H1 (cell line): ENCODE data around the gene MAP4K5. TPM values are rescaled to one million over a fixed set of nuclear protein-coding genes. Genes with fewer than 3 reads are reported as not detected.

ENCODE experiments used
- CTCF ChIA-PET: fragments of 300-600 bp; sonication (Branson Sonifier 250); formaldehyde crosslinking; loops from one replicate; lab custom pipeline; 2021; ENCODE audit not compliant: partially characterized antibody; lab: Charles Lee
- POLR2A ChIA-PET: fragments of 300-600 bp; sonication (Branson Sonifier 250); formaldehyde crosslinking; loops from one replicate; lab custom pipeline; 2021; ENCODE audit warnings: inconsistent platforms; ENCODE audit not compliant: partially characterized antibody; lab: Charles Lee
- DNase-seq, 2 experiments: peaks; one replicate each; pipeline versions ENCODE4 v3.0.0 to v3.0.0-alpha.2; 2010 to 2022; ENCODE audit warnings: low spot score in 2 of 2, low read depth in 1 of 2, mixed read lengths in 1 of 2
- FAIRE-seq: peaks from 2 replicates; lab custom pipeline; 2011; peaks lifted over from hg19 to GRCh38; lab: Jason Lieb, UNC
- H2AFZ ChIP-seq: 2 replicates; pipeline ENCODE4 v1.8.1; 2012; ENCODE audit warnings: low read length, inconsistent platforms
- H2AK5ac ChIP-seq: 2 replicates; pipeline ENCODE4 v1.6.1; 2013; ENCODE audit warnings: low read depth, low read length
- H2BK120ac ChIP-seq: replicated peaks from 2 replicates; pipeline ENCODE3; 2013; ENCODE audit warnings: low read depth, low read length, inconsistent platforms
- H2BK12ac ChIP-seq: 2 replicates; pipeline ENCODE4 v1.6.1; 2013; ENCODE audit warnings: low read depth, low read length
- H2BK15ac ChIP-seq: 2 replicates; pipeline ENCODE4 v1.6.1; 2013; ENCODE audit warnings: low read length
- H2BK20ac ChIP-seq: 2 replicates; pipeline ENCODE4 v1.6.1; 2013; ENCODE audit warnings: low read length
- H2BK5ac ChIP-seq: 2 replicates; pipeline ENCODE4 v1.6.1; 2013; ENCODE audit warnings: low read depth, low read length
- H3K14ac ChIP-seq: 2 replicates; pipeline ENCODE4 v1.6.1; 2013; ENCODE audit warnings: inconsistent platforms; ENCODE audit not compliant: insufficient read length
- H3K18ac ChIP-seq: 2 replicates; pipeline ENCODE4 v1.6.1; 2013; ENCODE audit warnings: low read length; ENCODE audit errors: extremely low read depth
- H3K23ac ChIP-seq: 2 replicates; pipeline ENCODE4 v1.6.1; 2013; ENCODE audit warnings: inconsistent platforms; ENCODE audit not compliant: insufficient read length
- H3K23me2 ChIP-seq: 2 replicates; pipeline ENCODE4 v1.6.1; 2013; ENCODE audit warnings: low read depth, low read length
- H3K27ac ChIP-seq: 2 replicates; pipeline ENCODE4 v1.6.1; 2011; ENCODE audit warnings: low read depth, low read length, inconsistent platforms
- H3K27me3 ChIP-seq, 4 experiments: replicated peaks in 1 of 4; 1 replicate in 1 of 4; 2 replicates in 3 of 4; pipeline versions ENCODE4 v1.6.1 to v1.8.1; 2011 to 2013; ENCODE audit warnings: low read length in 3 of 4, mild to moderate bottlenecking in 3 of 4, inconsistent platforms in 2 of 4, mixed read lengths in 2 of 4, moderate library complexity in 1 of 4; ENCODE audit not compliant: control insufficient read depth in 3 of 4, insufficient read depth in 3 of 4; ENCODE audit errors: extremely low read depth in 1 of 4
- H3K36me3 ChIP-seq, 4 experiments: 2 replicates each; pipeline versions ENCODE4 v1.6.1 to v1.8.1; 2011 to 2013; ENCODE audit warnings: mild to moderate bottlenecking in 4 of 4, low read length in 3 of 4, moderate library complexity in 2 of 4, control low read depth in 1 of 4, inconsistent platforms in 1 of 4; ENCODE audit not compliant: insufficient read depth in 4 of 4, control insufficient read depth in 2 of 4
- H3K4ac ChIP-seq: replicated peaks from 2 replicates; pipeline ENCODE3; 2013; ENCODE audit warnings: low read length, low read depth, mixed read lengths, inconsistent platforms; ENCODE audit not compliant: insufficient read length
- H3K4me1 ChIP-seq, 4 experiments: replicated peaks in 1 of 4; 1 replicate in 1 of 4; 2 replicates in 3 of 4; pipeline versions ENCODE4 v1.6.1 to v1.8.1; 2011 to 2013; ENCODE audit warnings: low read length in 3 of 4, inconsistent platforms in 2 of 4, mixed read lengths in 1 of 4; ENCODE audit not compliant: insufficient read depth in 4 of 4, control insufficient read depth in 3 of 4
- H3K4me2 ChIP-seq, 2 experiments: 2 replicates each; pipeline versions ENCODE4 v1.6.1 to v1.8.1; 2011 to 2013; ENCODE audit warnings: low read depth in 2 of 2, low read length in 2 of 2, control low read depth in 1 of 2, inconsistent platforms in 1 of 2, mild to moderate bottlenecking in 1 of 2; ENCODE audit not compliant: insufficient read depth in 1 of 2
- H3K4me3 ChIP-seq, 4 experiments: fragments of 200-600, 300-600 bp in 1 of 4; sonication (generic), shearing (Covaris generic), sonication (Bioruptor Twin) in 1 of 4; 2 replicates each; pipeline versions ENCODE4 v1.5.1 to v1.8.1; 2011 to 2016; ENCODE audit warnings: low read length in 4 of 4, low read depth in 3 of 4, control low read depth in 2 of 4, inconsistent platforms in 2 of 4, mild to moderate bottlenecking in 2 of 4, mixed read lengths in 1 of 4, moderate library complexity in 1 of 4; ENCODE audit not compliant: insufficient read depth in 2 of 4; ENCODE audit errors: extremely low read depth in 1 of 4
- H3K56ac ChIP-seq: replicated peaks from 2 replicates; pipeline ENCODE3; 2013; ENCODE audit warnings: low read depth, mild to moderate bottlenecking, mixed read lengths, low read length, inconsistent platforms; ENCODE audit not compliant: insufficient read length
- H3K79me1 ChIP-seq: 2 replicates; pipeline ENCODE4 v1.6.1; 2013; ENCODE audit warnings: low read depth, low read length, control low read depth
- H3K79me2 ChIP-seq, 2 experiments: 2 replicates each; pipeline versions ENCODE4 v1.6.1 to v1.8.1; 2012 to 2013; ENCODE audit warnings: low read length in 2 of 2, mild to moderate bottlenecking in 2 of 2, inconsistent platforms in 1 of 2; ENCODE audit not compliant: insufficient read depth in 2 of 2, control insufficient read depth in 1 of 2
- H3K9ac ChIP-seq, 4 experiments: replicated peaks in 1 of 4; 1 replicate in 1 of 4; 2 replicates in 3 of 4; pipeline versions ENCODE4 v1.6.1 to v1.8.1; 2011 to 2013; ENCODE audit warnings: low read depth in 3 of 4, low read length in 3 of 4, control low read depth in 2 of 4, mild to moderate bottlenecking in 2 of 4, moderate library complexity in 2 of 4, inconsistent platforms in 1 of 4; ENCODE audit errors: extremely low read depth in 1 of 4
- H3K9me3 ChIP-seq, 2 experiments: 2 replicates each; pipeline versions ENCODE4 v1.6.1 to v1.8.1; 2012 to 2013; ENCODE audit warnings: mild to moderate bottlenecking in 2 of 2, moderate library complexity in 2 of 2, control low read depth in 1 of 2, inconsistent platforms in 1 of 2, low read depth in 1 of 2, low read length in 1 of 2, mixed read lengths in 1 of 2; ENCODE audit not compliant: insufficient read depth in 2 of 2
- H4K20me1 ChIP-seq, 2 experiments: replicated peaks in 1 of 2; 2 replicates each; pipeline versions ENCODE3 to v1.8.1; 2011 to 2013; ENCODE audit warnings: inconsistent platforms in 2 of 2, low read length in 2 of 2, mild to moderate bottlenecking in 1 of 2; ENCODE audit not compliant: insufficient read depth in 2 of 2, control insufficient read depth in 1 of 2
- H4K5ac ChIP-seq: 2 replicates; pipeline ENCODE4 v1.6.1; 2013; ENCODE audit warnings: low read length, low read depth, mixed read lengths, inconsistent platforms; ENCODE audit not compliant: insufficient read length
- H4K8ac ChIP-seq: 2 replicates; pipeline ENCODE4 v1.8.0; 2013; ENCODE audit warnings: mild to moderate bottlenecking, moderate library complexity, low read length, inconsistent platforms; ENCODE audit not compliant: insufficient read depth; ENCODE audit errors: extremely low read depth
- H4K91ac ChIP-seq: replicated peaks from 2 replicates; pipeline ENCODE3; 2013; ENCODE audit warnings: low read length, mixed read lengths, inconsistent platforms; ENCODE audit not compliant: insufficient read length
- BCL11A ChIP-seq, 2 experiments: IDR thresholded peaks; one replicate each; pipeline ENCODE4 v1.6.1; 2011; ENCODE audit warnings: low read depth in 2 of 2, low read length in 2 of 2, mild to moderate bottlenecking in 2 of 2
- CBX5 ChIP-seq: fragments of 300-800, 300-1000 bp; sonication (generic); IDR thresholded peaks from 2 replicates; pipeline ENCODE4 v1.7.1; 2016; ENCODE audit warnings: antibody characterized with exemption, low read length, low read depth
- CHD1 ChIP-seq: IDR thresholded peaks from 2 replicates; pipeline ENCODE4 v1.6.1; 2012; ENCODE audit warnings: low read depth, low read length, improper control_type of control experiment
- CTBP2 ChIP-seq: IDR thresholded peaks from 2 replicates; pipeline ENCODE4 v1.7.0; 2011; ENCODE audit warnings: borderline replicate concordance, mild to moderate bottlenecking, moderate library complexity, mixed read lengths, low read length; ENCODE audit not compliant: insufficient read depth, insufficient read length
- GTF2F1 ChIP-seq: IDR thresholded peaks from 2 replicates; pipeline ENCODE4 v1.6.1; 2012; ENCODE audit warnings: low read depth, low read length, improper control_type of control experiment, borderline replicate concordance
- JUND ChIP-seq: IDR thresholded peaks from 2 replicates; pipeline ENCODE4 v1.6.1; 2011; ENCODE audit warnings: mild to moderate bottlenecking, improper control_type of control experiment, low read length
- KDM5A ChIP-seq: fragments of 200-600 bp; IDR thresholded peaks from 2 replicates; pipeline ENCODE4 v1.7.1; 2012; ENCODE audit warnings: mild to moderate bottlenecking, low read length, inconsistent platforms, mixed read lengths
- NANOG ChIP-seq: IDR thresholded peaks from 2 replicates; pipeline ENCODE4 v1.6.1; 2011; ENCODE audit warnings: low read length, low read depth, mild to moderate bottlenecking, inconsistent platforms; ENCODE audit not compliant: insufficient read depth, poor library complexity, severe bottlenecking
- SAP30 ChIP-seq: fragments of 300-600 bp; sonication (generic); IDR thresholded peaks from 2 replicates; pipeline ENCODE4 v1.7.1; 2012; ENCODE audit warnings: low read length, moderate library complexity, mild to moderate bottlenecking, inconsistent platforms; ENCODE audit not compliant: insufficient read depth, insufficient replicate concordance
- SP2 ChIP-seq: IDR thresholded peaks from 2 replicates; pipeline ENCODE4 v1.6.1; 2012; ENCODE audit warnings: mild to moderate bottlenecking, low read length, inconsistent platforms
- SRF ChIP-seq: IDR thresholded peaks from 2 replicates; pipeline ENCODE4 v1.6.1; 2011; ENCODE audit warnings: mild to moderate bottlenecking, low read depth, low read length, moderate library complexity
- TCF12 ChIP-seq: IDR thresholded peaks from 2 replicates; pipeline ENCODE4 v1.6.1; 2011; ENCODE audit warnings: low read depth, mild to moderate bottlenecking, low read length
- WGBS, 2 experiments: shearing (Covaris generic) in 1 of 2; methylation state at CpG; one replicate each; pipeline versions ENCODE4 v1.1.6 to v1.1.7; 2013 to 2015; ENCODE audit warnings: low lambda C conversion rate in 2 of 2, mixed read lengths in 2 of 2, inconsistent platforms in 1 of 2, low coverage in 1 of 2, missing lambda C conversion rate in 1 of 2; ENCODE audit not compliant: insufficient replicate concordance in 2 of 2, insufficient coverage in 1 of 2, insufficient read length in 1 of 2; ENCODE audit errors: extremely low coverage in 1 of 2, missing lambda C conversion rate in 1 of 2; 5-methylcytosine and 5-hydroxymethylcytosine counted together
- polyA plus RNA-seq, 7 experiments: library from polyadenylated mRNA; depleted of rRNA in 3 of 7; stranded (reverse) in 5 of 7; unstranded in 2 of 7; fragments of >200 nt in 5 of 7; fragments of 200-250 nt in 2 of 7; gene quantifications; 1 replicate in 5 of 7; 2 replicates in 1 of 7; 4 replicates in 1 of 7; pipeline versions ENCODE4 v1.2.1 to v1.2.3, GENCODE V29; 2011 to 2013; ENCODE audit warnings: missing spikeins in 2 of 7, mixed read lengths in 2 of 7
- total RNA-seq: library from RNA; stranded (reverse); fragmentation: NEBNext Ultra II Directional; extraction: Animal tissue kit (Norgen Biotek cat#: 25700); gene quantifications from 2 replicates; pipeline ENCODE4 v1.2.1, GENCODE V29; 2021

MAP4K5 gene
- total and polyA plus RNA-seq, 2 of the 8 experiments (the other 6 are each of a cell fraction or from before 2014, with no cell fraction given) = 7.6 to 34.5 TPM

- no peak for DNase-seq
- Histone ChIP-seq H3K23me2 (peaks cover 9% of the 10 kb centered on the region), H3K79me2 (peaks cover under 1 to 18% of the 10 kb centered on the region in 2 experiments; a peak in 3 of 4 replicates), H3K23ac (no peak overlapping the region), H2AFZ (no peak overlapping the region), H3K9ac (no peak overlapping the region), H3K18ac (no peak overlapping the region), H3K4me3 (no peak overlapping the region), H2BK5ac (no peak overlapping the region), H3K9me3 (peaks cover 0 to 6% of the 10 kb centered on the region in 2 experiments; a peak in 1 of 4 replicates), H4K91ac (no peak overlapping the region), H2BK20ac (no peak overlapping the region), H2BK120ac (no peak overlapping the region), H2BK12ac (no peak overlapping the region), H4K20me1 (peaks cover 0 to 1% of the 10 kb centered on the region in 2 experiments), H3K27me3 (no peaks in the 10 kb centered on the region), H2AK5ac (no peak overlapping the region), H2BK15ac (no peak overlapping the region), H3K36me3 (no peaks in the 10 kb centered on the region), H3K4me2 (no peak overlapping the region), H3K4me1 (peaks cover 0 to 4% (median 1%) of the 10 kb centered on the region in 4 experiments; a peak in 3 of 7 replicates), H3K4ac (no peak overlapping the region), H3K14ac (no peak overlapping the region), H3K56ac (no peak overlapping the region), H3K27ac (no peak overlapping the region), H4K5ac (no peak overlapping the region), H3K79me1 (no peaks in the 10 kb centered on the region), H4K8ac (no peak overlapping the region)
- TF ChIP-seq CTBP2 = no peak
- no peak for TF ChIP-seq KDM5A
- TF ChIP-seq SAP30 = no peak
- TF ChIP-seq SP2 = no peak
- no peak for TF ChIP-seq GTF2F1
- no peak for TF ChIP-seq NANOG
- TF ChIP-seq CHD1 = no peak
- no peak for TF ChIP-seq TCF12
- TF ChIP-seq JUND = no peak
- TF ChIP-seq SRF = no peak
- no peak for TF ChIP-seq BCL11A (IDR thresholded peaks at IDR 0.05; ENCODE audit: low read depth in 2 of 2, low read length in 2 of 2)
- TF ChIP-seq CBX5 = no peak
- FAIRE-seq = no peak
- ChIA-PET POLR2A (no interaction called here), CTCF (no interaction called here)
- 90% methylated on average over 1 of the region's 1 CpG; no CpG with 5 or more reads in 1 of the 2 experiments for WGBS, 2 experiments
Observed at GRCh38 chr14:50534997-50535396, 2.6 kb upstream of the MAP4K5 start.
